ENCODE data around the gene IGSF21. TPM values are rescaled to one million over a fixed set of nuclear protein-coding genes. Genes with fewer than 3 reads are reported as not detected.

IGSF21 gene
- total RNA-seq, 1 experiment from 2014 or later: 5.2 TPM

- no peaks in the 10 kb centered on the region for H4K20me1 ChIP-seq (ENCODE audit: control insufficient read depth, insufficient read depth, insufficient read length)
- H3K79me2 ChIP-seq (ENCODE audit: insufficient read depth, low read length): no peaks in the 10 kb centered on the region
- H3T11ph ChIP-seq (ENCODE audit: low read length): no peak overlapping the region
- no peak overlapping the region for H3K4ac ChIP-seq (ENCODE audit: low read depth, low read length)
- no peaks in the 10 kb centered on the region for H3K23me2 ChIP-seq (ENCODE audit: insufficient read length, low read depth, low read length, poor library complexity, severe bottlenecking)
- H3K27me3 ChIP-seq (ENCODE audit: insufficient read depth, low read length): no peaks in the 10 kb centered on the region
- no peak overlapping the region for H2BK5ac ChIP-seq (ENCODE audit: insufficient read length, low read length)
- H3K23ac ChIP-seq (ENCODE audit: insufficient read length, low read depth, low read length): no peak overlapping the region
- no peaks in the 10 kb centered on the region for H3K79me1 ChIP-seq (ENCODE audit: insufficient read depth, low read depth, low read length, poor library complexity, severe bottlenecking)
- H3K18ac ChIP-seq (ENCODE audit: insufficient read length, low read depth, low read length): no peak overlapping the region
- H3K9ac ChIP-seq (ENCODE audit: extremely low read depth, insufficient read length, low read length): no peak overlapping the region
- no peak overlapping the region for H4K5ac ChIP-seq (ENCODE audit: insufficient read length, low read depth, low read length)
- H3K27ac ChIP-seq (ENCODE audit: insufficient read length, low read depth, low read length): no peak overlapping the region
- TF ChIP-seq CTCF (conservative IDR thresholded peaks at IDR 0.05): no peak
- Mint-ChIP-seq H3K4me1 (peaks cover 5 to 19% of the 10 kb centered on the region in 2 experiments; a peak in 3 of 4 replicates), H3K27ac (peak overlapping the region in 1 of 3 experiments; percentile 18; a peak in 1 of 7 replicates), H3K4me3 (no peak overlapping the region), H3K36me3 (ENCODE audit: insufficient read depth in 1 of 3, low read depth in 3 of 3) (peaks cover 0 to 5% (median 2%) of the 10 kb centered on the region in 3 experiments; a peak in 4 of 7 replicates), H3K27me3 (ENCODE audit: low read depth) (no peaks in the 10 kb centered on the region; the same call in 1 of the 2 replicates), H3K9me3 (no peaks in the 10 kb centered on the region)
- H2BK15ac ChIP-seq (ENCODE audit: low read depth, low read length): no peak overlapping the region
- H2AK5ac ChIP-seq (ENCODE audit: insufficient read length, low read length): no peak overlapping the region
- H3K9me3 ChIP-seq (ENCODE audit: control insufficient read depth, low read depth, low read length): no peaks in the 10 kb centered on the region
- no peak overlapping the region for H4K8ac ChIP-seq (replicated peaks; ENCODE audit: insufficient read length, low read depth, low read length)
- H2AFZ ChIP-seq (ENCODE audit: low read length): no peak overlapping the region
- no peak overlapping the region for H3K56ac ChIP-seq (ENCODE audit: insufficient read length, low read depth, low read length)
- no peaks in the 10 kb centered on the region for H3K4me1 ChIP-seq (ENCODE audit: insufficient read depth, low read length)
- no peak overlapping the region for H4K91ac ChIP-seq (ENCODE audit: insufficient read length, low read depth, low read length)
- H2BK20ac ChIP-seq (ENCODE audit: low read depth, low read length, poor library complexity, severe bottlenecking): no peak overlapping the region
- H2BK12ac ChIP-seq (ENCODE audit: insufficient read length, low read depth, low read length): no peak overlapping the region
- no peak overlapping the region for H2BK120ac ChIP-seq (ENCODE audit: low read depth, low read length, poor library complexity, severe bottlenecking)
- H3K4me2 ChIP-seq (ENCODE audit: insufficient read depth, insufficient read length, low read length): no peak overlapping the region
- no CpG with 5 or more reads among the region's 5 CpGs for WGBS (ENCODE audit: extremely low coverage, insufficient read length, low lambda C conversion rate)
- DNase-seq: no peak
- no peak overlapping the region for H3K14ac ChIP-seq (ENCODE audit: insufficient read depth, low read length)
Observed at GRCh38 chr1:18158714-18159113, 51.1 kb downstream of the IGSF21 start.

Data from H9 (cell line).